Measurements from ENCODE around the gene SUSD4.

DNA sequence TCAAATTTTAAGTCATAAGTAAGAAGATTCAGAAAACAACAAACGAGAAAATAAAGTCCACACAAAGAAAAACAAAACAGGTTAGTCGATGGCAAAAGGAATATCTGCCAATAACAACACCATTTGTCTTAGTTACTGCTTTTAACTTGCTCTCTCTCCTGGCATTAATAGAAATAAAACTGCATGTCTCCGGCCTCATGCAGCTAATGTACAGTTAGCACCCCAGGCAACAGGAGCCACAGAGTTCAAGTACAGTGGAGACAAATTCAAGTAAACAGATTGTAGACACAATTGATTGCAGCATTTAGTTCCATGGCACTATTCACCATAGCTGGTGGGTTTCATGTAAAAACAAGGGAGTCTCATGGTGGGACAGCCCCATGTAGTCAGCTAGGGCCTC lies 33.5 kb downstream of the SUSD4 start:
- no peak for TF ChIP-seq CTCF (conservative IDR thresholded peaks at IDR 0.05 in 1 of 2, IDR thresholded peaks at IDR 0.05 in 1 of 2; ENCODE audit: low read depth in 1 of 2, low read length in 2 of 2)
- TF ChIP-seq EZH2 (IDR thresholded peaks at IDR 0.05; ENCODE audit: low read length, missing control alignments): no peak
